ENCODE results near the gene CFAP299. TPM values are rescaled to one million over a fixed set of nuclear protein-coding genes. Genes with fewer than 3 reads are reported as not detected.

Gene CFAP299
- total and polyA plus RNA-seq, 2 of the 13 experiments (the other 11 are each of a cell fraction or from before 2014, with no cell fraction given) = not detected

GRCh38 chr4:80730158-80730557, 394.6 kb downstream of the CFAP299 start:
- H3K27me3 ChIP-seq (ENCODE audit: control insufficient read depth in 1 of 2, insufficient read depth in 2 of 2, low read length in 2 of 2) = no peaks in the 10 kb centered on the region
- no peaks in the 10 kb centered on the region for H3K79me2 ChIP-seq (ENCODE audit: insufficient read depth, low read length)
- H4K20me1 ChIP-seq (ENCODE audit: insufficient read depth, low read length) = no peaks in the 10 kb centered on the region
- no peak overlapping the region for H3K4me2 ChIP-seq (ENCODE audit: low read depth, low read length)
- CTCF ChIA-PET (ENCODE audit: low intra/inter-chr PET ratio, low total read pairs) = no interaction called here
- no peaks in the 10 kb centered on the region for H3K9me3 ChIP-seq (ENCODE audit: low read length)
- no peaks in the 10 kb centered on the region for H3K36me3 ChIP-seq (replicated peaks in 1 of 2; ENCODE audit: control insufficient read depth in 1 of 2, insufficient read depth in 2 of 2, low read length in 2 of 2)
- in situ Hi-C loops (cut with HindIII; ENCODE audit: extremely low pct_ligation_motif_present, low pct_unique_long_range_greater_than_20kb) (no loop called here), intact Hi-C loops (cut with micrococcal nuclease; ENCODE audit: unreplicated experiment) (no loop called here)
- H3K4me3 ChIP-seq (replicated peaks in 1 of 3; ENCODE audit: insufficient read depth in 1 of 3, low read depth in 2 of 3, low read length in 3 of 3) = no peak overlapping the region
- no TSS peak for BruUV-seq (replicated peaks)
- DNase-seq (ENCODE audit: low spot score) (no peak), FAIRE-seq (no peak), ATAC-seq (no peak)
- H2AFZ ChIP-seq (ENCODE audit: low read length) = no peak overlapping the region
- TF ChIP-seq SSRP1 (CRISPR knock-in tag; IDR thresholded peaks at IDR 0.05) = no peak
- no peak for TF ChIP-seq ZNF556 (CRISPR knock-in tag; IDR thresholded peaks at IDR 0.05; ENCODE audit: borderline replicate concordance)
- TF ChIP-seq EZH2 (conservative IDR thresholded peaks at IDR 0.05; ENCODE audit: low read depth, low read length) = no peak
- no peaks in the 10 kb centered on the region for H3K4me1 ChIP-seq (ENCODE audit: insufficient read depth, low read length)
- POLR2A ChIA-PET = no interaction called here
- H3K27ac ChIP-seq (ENCODE audit: extremely low read length, insufficient read depth, low read length) = no peak overlapping the region
- H3K9ac ChIP-seq (ENCODE audit: insufficient read depth, low read depth, low read length) = no peak overlapping the region
- WGBS (ENCODE audit: low lambda C conversion rate) = 38% methylated on average over 1 of the region's 1 CpG

GRCh38 chr4:80731436-80731835, 395.9 kb downstream of the CFAP299 start:
- Histone ChIP-seq H2AFZ (ENCODE audit: low read length) (no peak overlapping the region), H3K9ac (ENCODE audit: insufficient read depth, low read depth, low read length) (no peak overlapping the region), H3K9me3 (ENCODE audit: low read length) (no peaks in the 10 kb centered on the region), H4K20me1 (ENCODE audit: insufficient read depth, low read length) (no peaks in the 10 kb centered on the region), H3K4me2 (ENCODE audit: low read depth, low read length) (no peak overlapping the region), H3K4me3 (replicated peaks in 1 of 3; ENCODE audit: insufficient read depth in 1 of 3, low read depth in 2 of 3, low read length in 3 of 3) (no peak overlapping the region), H3K79me2 (ENCODE audit: insufficient read depth, low read length) (no peaks in the 10 kb centered on the region), H3K4me1 (ENCODE audit: insufficient read depth, low read length) (no peaks in the 10 kb centered on the region), H3K27ac (ENCODE audit: extremely low read length, insufficient read depth, low read length) (no peak overlapping the region), H3K36me3 (replicated peaks in 1 of 2; ENCODE audit: control insufficient read depth in 1 of 2, insufficient read depth in 2 of 2, low read length in 2 of 2) (no peaks in the 10 kb centered on the region), H3K27me3 (ENCODE audit: control insufficient read depth in 1 of 2, insufficient read depth in 2 of 2, low read length in 2 of 2) (no peaks in the 10 kb centered on the region)
- CTCF ChIA-PET (ENCODE audit: low intra/inter-chr PET ratio, low total read pairs) = no interaction called here
- FAIRE-seq (no peak), DNase-seq (ENCODE audit: low spot score) (no peak), ATAC-seq (no peak)
- in situ Hi-C loops (cut with HindIII; ENCODE audit: extremely low pct_ligation_motif_present, low pct_unique_long_range_greater_than_20kb) (no loop called here), intact Hi-C loops (cut with micrococcal nuclease; ENCODE audit: unreplicated experiment) (no loop called here)
- BruUV-seq (replicated peaks) = no TSS peak
- 0% methylated on average over 1 of the region's 1 CpG for WGBS (ENCODE audit: low lambda C conversion rate)
- POLR2A ChIA-PET = no interaction called here
- TF ChIP-seq ZNF839 (CRISPR knock-in tag; IDR thresholded peaks at IDR 0.05; ENCODE audit: borderline replicate concordance) (no peak), ZBTB8A (CRISPR knock-in tag; IDR thresholded peaks at IDR 0.05; ENCODE audit: borderline replicate concordance, low read depth) (no peak), SNAPC5 (CRISPR knock-in tag; IDR thresholded peaks at IDR 0.05; ENCODE audit: borderline replicate concordance) (no peak), RERE (CRISPR knock-in tag; IDR thresholded peaks at IDR 0.05; ENCODE audit: low read depth) (no peak), ZBTB34 (CRISPR knock-in tag; IDR thresholded peaks at IDR 0.05) (no peak), DZIP1 (CRISPR knock-in tag; IDR thresholded peaks at IDR 0.05) (no peak)

Measured in HepG2 (cell line).